GM21367 (cell line): Measurements from ENCODE around the gene CBLIF.
"Not testable (repeated sequence)": the region's sequence is repeated elsewhere in the genome, so short reads cannot be mapped to it uniquely, and the experiment has no call there.

Experiments
- ATAC-seq: cut with Tn5 transposase; IDR thresholded peaks from one replicate; pipeline ENCODE4 v1.9.1; 2021; ENCODE audit not compliant: unreplicated experiment

CBLIF gene

DNA sequence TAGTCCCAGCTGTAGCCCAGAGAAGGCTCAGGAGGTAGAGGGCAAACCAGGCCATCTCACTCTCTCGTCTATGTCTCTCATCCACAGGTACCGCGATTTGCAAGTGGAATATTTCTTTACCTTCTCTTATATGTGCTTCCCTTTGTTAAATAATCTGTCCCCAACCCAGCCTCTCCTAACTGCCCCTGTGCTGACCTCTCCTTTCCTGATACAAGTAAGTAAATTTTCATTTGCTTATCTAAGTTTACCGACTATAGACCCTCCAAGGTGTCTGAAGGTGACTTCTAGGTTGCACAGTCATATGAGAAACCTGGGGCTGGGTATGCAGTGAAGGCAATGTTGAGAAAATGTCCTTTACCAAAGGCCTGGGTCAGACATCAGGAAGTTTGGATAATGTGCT is at the start of gene CBLIF:
CBLIF (minus strand) TSS at position 101 of the 400 bp plus-strand sequence; CDS start at position 55, 46 bp downstream.
- no peak for ATAC-seq

DNA sequence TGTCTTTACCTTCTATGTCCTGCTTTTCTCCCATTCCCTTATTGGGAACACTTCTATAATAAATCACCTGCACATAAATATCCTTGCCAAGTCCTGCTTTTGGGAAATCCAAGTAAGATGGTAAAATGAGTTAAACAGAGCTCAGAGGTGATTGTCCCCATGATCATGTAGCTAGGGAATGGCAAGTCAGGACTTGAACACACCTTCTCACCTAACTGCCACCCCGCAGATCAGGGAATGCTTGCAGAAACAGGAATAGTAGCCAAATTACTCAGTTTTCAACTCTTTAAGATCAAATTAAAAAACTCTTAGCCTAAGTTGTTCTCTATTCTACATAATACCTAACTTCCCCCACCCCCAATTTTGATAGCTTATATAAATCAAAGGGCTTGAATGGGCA is 49.3 kb upstream of the CBLIF start:
- no peak for ATAC-seq

- no peak for ATAC-seq
Observed at GRCh38 chr11:59891781-59892181, 46.5 kb upstream of the CBLIF start.

DNA sequence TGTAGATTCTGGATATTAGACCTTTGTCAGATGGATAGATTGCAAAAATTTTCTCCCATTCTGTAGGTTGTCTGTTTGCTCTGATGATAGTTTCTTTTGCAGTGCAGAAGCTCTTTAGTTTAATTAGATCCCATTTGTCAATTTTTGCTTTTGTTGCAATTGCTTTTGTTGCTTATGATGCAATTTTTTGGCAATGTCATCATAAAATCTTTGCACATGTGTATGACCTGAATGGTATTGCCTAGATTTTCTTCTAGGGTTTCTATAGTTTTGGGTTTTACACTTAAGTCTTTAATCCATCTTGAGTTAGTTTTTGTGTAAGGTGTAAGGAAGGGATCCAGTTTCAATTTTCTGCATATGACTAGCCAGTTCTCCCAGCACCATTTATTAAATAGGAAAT is 41.9 kb upstream of the CBLIF start:
- ATAC-seq = not testable (repeated sequence)

- no peak for ATAC-seq
Observed at GRCh38 chr11:59883597-59883996, 38.3 kb upstream of the CBLIF start.

- no peak for ATAC-seq
Observed at GRCh38 chr11:59879567-59879966, 34.3 kb upstream of the CBLIF start.

DNA sequence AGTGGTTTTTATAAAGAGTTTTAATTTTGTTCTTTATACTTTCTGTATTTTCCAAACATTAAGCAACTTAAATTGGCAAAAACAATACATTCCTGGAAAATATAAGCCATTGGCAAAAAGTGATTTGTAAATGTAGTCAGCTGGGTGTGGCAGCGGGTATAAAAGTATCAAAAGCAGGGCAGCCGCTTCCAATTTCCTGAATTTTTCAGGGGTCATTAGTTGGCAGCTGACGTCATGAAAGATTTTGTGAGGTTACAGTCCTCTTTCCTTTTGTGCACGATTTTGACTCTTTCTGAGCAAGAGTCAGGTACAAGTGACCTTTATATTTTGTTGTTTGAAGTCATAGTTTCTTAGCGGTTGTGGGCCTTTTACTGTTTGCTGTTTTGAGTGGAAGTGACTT is 33.3 kb upstream of the CBLIF start, which contains the start of gene OOSP3:
OOSP3 (plus strand) TSS at position 208 of the 400 bp plus-strand sequence; CDS start at position 235, 27 bp downstream.
- ATAC-seq = no peak

- ATAC-seq = no peak
Observed at GRCh38 chr11:59877784-59878183, 32.5 kb upstream of the CBLIF start.

GRCh38 chr11:59877325-59877724 is 32.0 kb upstream of the CBLIF start:
- ATAC-seq = no peak

DNA sequence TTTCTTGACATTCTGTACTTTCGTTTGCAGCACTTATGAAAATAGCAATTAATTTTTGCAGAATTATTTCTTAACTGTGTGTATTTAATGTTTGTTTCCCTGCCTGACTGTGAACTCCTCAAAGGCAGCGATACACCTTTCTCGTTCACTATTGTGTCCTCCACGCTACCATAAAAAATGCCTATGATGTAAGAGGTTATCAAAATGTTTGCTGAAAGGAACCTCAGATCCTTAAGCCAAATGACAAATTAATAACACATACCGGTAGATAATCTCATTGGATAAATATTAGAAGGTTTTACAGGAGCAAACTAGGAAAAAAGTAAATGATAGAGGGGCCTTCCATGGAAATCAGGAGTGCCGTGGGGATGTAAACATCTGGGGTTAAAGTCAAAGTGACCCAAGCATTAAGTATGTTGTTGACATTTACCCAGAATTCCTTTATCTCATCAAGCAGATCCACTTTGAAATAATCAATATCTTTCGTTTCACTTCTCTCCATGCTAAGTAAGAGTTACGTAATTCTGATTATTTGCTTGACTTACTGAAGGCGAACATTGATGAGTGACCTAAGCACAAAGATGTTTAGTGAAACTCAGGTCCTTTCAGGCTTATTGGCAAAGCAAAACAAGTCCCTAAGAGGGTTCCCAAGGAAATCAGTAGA is 30.7 kb upstream of the CBLIF start:
- no peak for ATAC-seq

DNA sequence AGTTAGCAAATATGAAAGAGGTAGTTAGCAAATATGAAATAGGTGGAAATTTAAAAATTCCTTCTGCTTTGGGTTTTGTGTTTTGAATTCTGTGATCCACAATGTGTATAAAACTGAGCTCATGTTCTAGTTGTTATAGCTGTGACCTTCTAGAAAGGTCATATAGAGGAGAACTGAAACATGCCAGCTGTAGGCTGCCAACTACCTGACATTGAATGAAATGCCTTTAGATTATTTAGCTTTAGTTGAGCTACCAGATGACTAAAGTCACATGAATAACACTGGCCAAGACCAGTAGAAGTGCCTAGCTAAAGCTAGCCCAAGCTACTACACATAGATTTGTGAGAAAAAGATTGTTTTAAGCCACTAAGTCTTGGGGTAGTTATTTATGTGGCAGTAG is 26.8 kb upstream of the CBLIF start:
- no peak for ATAC-seq

DNA sequence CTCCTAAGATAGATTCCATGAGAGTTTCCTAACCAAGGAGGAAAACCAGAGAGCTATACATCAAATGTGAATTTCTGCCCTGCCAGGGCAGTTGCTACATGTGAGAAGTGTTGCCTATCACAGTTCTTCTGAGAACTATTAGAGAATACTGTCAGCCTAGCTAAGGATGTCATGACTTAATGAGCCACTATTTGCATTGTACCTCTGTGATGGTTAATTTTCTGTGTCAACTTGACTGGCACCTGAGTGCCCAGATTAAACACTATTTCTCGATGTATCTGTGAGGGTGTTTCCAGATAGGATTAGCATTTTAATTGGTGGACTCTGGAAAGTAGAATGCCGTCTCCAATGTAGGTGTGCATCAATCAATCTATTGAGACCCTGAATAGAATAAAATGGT is 22.6 kb upstream of the CBLIF start:
- no peak for ATAC-seq

DNA sequence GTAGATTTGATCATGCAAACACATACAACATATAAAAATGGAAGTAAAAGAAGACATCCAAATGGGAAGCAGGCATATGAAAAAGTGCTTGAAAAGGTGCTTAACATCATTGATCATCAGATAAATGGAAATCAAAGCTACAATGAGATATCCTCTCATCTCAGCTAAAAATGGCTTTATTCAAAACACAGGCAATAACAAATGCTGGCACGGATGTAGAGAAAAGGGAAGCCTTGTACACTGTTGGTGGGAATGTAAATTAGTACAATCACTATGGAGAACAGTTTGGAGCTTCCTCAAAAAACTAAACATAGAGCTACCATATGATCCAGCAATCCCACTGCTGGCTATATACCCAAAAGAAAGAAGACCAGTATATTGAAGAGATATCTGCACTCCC is 21.5 kb upstream of the CBLIF start:
- ATAC-seq = no peak

- no peak for ATAC-seq
Observed at GRCh38 chr11:59866397-59866796, 21.1 kb upstream of the CBLIF start, which contains the start of gene TCN1. Gene TCN1 (minus strand): TSS chr11:59866487. CDS start chr11:59866470, 17 bp downstream.

GRCh38 chr11:59865031-59865430 is 19.7 kb upstream of the CBLIF start:
- no peak for ATAC-seq

DNA sequence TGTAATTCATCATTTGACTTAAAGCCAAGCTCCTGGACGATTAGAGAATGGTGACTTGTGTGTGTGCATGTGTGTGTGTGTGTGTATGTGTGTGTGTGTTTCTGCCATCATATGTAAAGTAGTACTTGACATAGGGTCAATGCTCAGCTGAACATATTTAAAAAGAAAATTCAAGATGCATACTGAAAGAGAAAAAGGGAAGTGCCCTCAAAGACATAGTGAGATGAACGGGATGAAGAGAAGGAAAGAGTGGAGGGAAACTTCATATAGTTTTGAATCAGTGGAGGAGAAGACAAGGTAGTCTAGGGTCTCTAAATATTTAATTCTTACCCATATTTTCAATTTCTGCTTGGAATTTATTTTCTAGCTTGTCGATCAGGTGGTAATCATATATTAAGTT is 17.0 kb upstream of the CBLIF start:
- no peak for ATAC-seq

GRCh38 chr11:59859673-59860072 is 14.4 kb upstream of the CBLIF start:
- no peak for ATAC-seq

GRCh38 chr11:59857439-59858434 is 12.4 kb upstream of the CBLIF start:
- no peak for ATAC-seq

DNA sequence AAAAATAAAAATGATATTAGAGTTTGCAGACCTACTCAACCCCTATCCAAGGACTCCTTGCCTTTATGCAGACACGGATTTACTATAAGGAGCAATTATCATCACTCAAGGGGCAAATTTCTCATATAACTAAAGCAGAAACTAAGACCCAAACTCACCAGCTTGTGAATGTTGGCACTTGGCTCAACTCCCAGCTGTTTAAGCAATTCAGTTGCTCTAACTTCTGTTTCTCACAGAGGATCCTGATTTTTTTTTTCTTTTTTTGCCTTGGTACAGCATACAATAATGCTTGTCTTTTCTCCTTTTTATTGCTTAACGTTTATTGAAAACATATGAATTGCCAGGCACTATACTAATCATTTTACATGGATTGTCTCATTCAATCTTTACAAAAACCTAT is 9.6 kb upstream of the CBLIF start:
- ATAC-seq = no peak

GRCh38 chr11:59851416-59851815 is 6.1 kb upstream of the CBLIF start:
- ATAC-seq = not testable (repeated sequence)

- ATAC-seq = not testable (repeated sequence)
Observed at GRCh38 chr11:59849551-59849950, 4.3 kb upstream of the CBLIF start.

DNA sequence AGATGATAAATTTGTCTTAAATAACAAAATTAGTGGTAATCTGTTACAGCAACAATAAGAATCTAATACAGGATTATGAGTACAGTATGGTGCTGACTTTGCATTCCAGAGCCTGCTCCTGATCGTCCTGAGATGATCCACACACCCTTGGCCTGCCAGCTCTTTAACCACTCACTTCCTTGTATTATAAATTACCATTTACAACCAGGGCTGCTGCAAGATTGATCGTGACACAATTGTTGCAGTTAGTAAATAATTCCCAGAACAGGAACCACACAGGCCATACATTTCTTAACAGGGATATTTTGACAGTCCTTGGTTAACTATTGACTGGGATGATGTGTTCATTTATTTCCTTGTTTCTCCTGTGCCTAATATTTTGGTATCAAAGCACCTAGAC is 3.8 kb upstream of the CBLIF start:
- ATAC-seq = no peak
